Kidney epithelial cell (primary cell): ENCODE results near the gene SEPTIN11. TPM values are rescaled to one million over a fixed set of nuclear protein-coding genes. Genes with fewer than 3 reads are reported as not detected.

ENCODE experiments used
- DNase-seq: peaks from one replicate; pipeline ENCODE4 v3.0.0-alpha.2; 2010; ENCODE audit warnings: low read depth
- H3K27me3 ChIP-seq: 2 replicates; pipeline ENCODE4 v1.6.0; 2011; ENCODE audit warnings: low read length; ENCODE audit not compliant: control insufficient read depth, insufficient read depth
- H3K36me3 ChIP-seq: 2 replicates; pipeline ENCODE4 v1.5.1; 2011; ENCODE audit warnings: low read length; ENCODE audit not compliant: control insufficient read depth, insufficient read depth
- H3K4me3 ChIP-seq: 2 replicates; pipeline ENCODE4 v1.5.1; 2011; ENCODE audit warnings: low read depth, mild to moderate bottlenecking, control low read depth, low read length
- total RNA-seq: library from RNA; depleted of rRNA; stranded (reverse); fragments of >200 nt; gene quantifications from 2 replicates; pipeline ENCODE4 v1.2.3, GENCODE V29; 2015
- TF ChIP-seq, protein P1 (sequence below): IDR thresholded peaks from 2 replicates; pipeline ENCODE4 v1.5.1; 2011; ENCODE audit warnings: mild to moderate bottlenecking, moderate library complexity, low read length, control low read depth, inconsistent platforms; ENCODE audit not compliant: insufficient read depth, poor library complexity, severe bottlenecking

The SEPTIN11 gene
- total RNA-seq, 1 donor from 2014 or later = 135 TPM

GRCh38 chr4:76952656-76953582 is 3.4 kb downstream of the SEPTIN11 start:
- Histone ChIP-seq H3K4me3 (no peak overlapping the region), H3K36me3 (no peaks in the 10 kb centered on the region), H3K27me3 (no peaks in the 10 kb centered on the region)
- DNase-seq = no peak
- TF ChIP-seq, protein P1, sequence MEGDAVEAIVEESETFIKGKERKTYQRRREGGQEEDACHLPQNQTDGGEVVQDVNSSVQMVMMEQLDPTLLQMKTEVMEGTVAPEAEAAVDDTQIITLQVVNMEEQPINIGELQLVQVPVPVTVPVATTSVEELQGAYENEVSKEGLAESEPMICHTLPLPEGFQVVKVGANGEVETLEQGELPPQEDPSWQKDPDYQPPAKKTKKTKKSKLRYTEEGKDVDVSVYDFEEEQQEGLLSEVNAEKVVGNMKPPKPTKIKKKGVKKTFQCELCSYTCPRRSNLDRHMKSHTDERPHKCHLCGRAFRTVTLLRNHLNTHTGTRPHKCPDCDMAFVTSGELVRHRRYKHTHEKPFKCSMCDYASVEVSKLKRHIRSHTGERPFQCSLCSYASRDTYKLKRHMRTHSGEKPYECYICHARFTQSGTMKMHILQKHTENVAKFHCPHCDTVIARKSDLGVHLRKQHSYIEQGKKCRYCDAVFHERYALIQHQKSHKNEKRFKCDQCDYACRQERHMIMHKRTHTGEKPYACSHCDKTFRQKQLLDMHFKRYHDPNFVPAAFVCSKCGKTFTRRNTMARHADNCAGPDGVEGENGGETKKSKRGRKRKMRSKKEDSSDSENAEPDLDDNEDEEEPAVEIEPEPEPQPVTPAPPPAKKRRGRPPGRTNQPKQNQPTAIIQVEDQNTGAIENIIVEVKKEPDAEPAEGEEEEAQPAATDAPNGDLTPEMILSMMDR = no peak

DNA sequence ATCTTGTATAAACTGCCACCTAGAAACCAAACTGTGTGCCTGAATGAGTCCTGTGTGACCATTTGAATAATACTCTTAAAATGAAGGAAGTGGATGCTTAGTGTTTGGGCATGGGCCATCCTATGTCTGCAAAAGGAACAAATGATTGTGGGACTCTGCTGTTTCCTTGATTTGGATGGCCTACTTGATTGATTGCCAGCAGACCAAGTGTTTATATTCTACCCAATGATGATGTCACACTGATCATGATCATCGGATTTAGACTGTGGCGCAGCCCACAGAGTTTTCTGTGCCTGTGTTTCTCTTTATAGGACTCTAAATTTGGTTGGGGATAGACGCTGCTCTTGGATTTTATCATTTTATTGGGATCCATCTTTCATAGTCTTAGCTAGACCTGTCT is 4.4 kb downstream of the SEPTIN11 start:
- H3K36me3 ChIP-seq = no peaks in the 10 kb centered on the region
- DNase-seq = no peak

DNA sequence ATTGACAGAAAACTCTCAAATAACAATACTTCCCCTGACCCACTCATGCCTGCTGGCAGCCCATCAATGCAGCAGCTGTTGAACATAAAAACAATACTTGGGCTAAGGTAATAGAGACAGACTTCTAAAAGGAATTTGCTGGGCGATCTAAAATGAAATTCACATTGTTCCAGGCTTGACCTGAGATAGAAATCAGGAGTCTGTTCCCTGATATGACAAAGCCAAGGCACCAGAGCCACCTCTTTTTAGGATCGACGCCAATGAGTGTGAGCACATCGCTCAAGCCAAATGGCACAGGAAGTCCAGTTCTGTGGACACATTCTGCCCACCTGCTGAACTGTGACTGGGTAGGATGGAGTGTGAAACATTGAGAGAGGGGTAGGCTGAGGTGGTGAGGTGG is 4.9 kb downstream of the SEPTIN11 start:
- Histone ChIP-seq H3K27me3 (no peaks in the 10 kb centered on the region), H3K36me3 (no peaks in the 10 kb centered on the region), H3K4me3 (no peak overlapping the region)
- DNase-seq = no peak
- TF ChIP-seq, protein P1 = no peak

More for the DNA sequence above, 4.4 kb downstream of the SEPTIN11 start:
- TF ChIP-seq, protein P1 = no peak
- Histone ChIP-seq H3K27me3 (no peaks in the 10 kb centered on the region), H3K4me3 (no peak overlapping the region)

GRCh38 chr4:76955182-76955581 is 5.6 kb downstream of the SEPTIN11 start:
- no peak for DNase-seq
- TF ChIP-seq, protein P1 = no peak
- H3K36me3 ChIP-seq = no peaks in the 10 kb centered on the region
- H3K27me3 ChIP-seq = no peaks in the 10 kb centered on the region
- no peak overlapping the region for H3K4me3 ChIP-seq

GRCh38 chr4:76957004-76957738 is 7.6 kb downstream of the SEPTIN11 start:
- H3K27me3 ChIP-seq = no peaks in the 10 kb centered on the region
- TF ChIP-seq, protein P1 = no peak
- H3K36me3 ChIP-seq = no peaks in the 10 kb centered on the region
- H3K4me3 ChIP-seq = no peak overlapping the region
- DNase-seq = no peak
